MG63 (cell line): ENCODE data around the gene SCRN1. TPM values are rescaled to one million over a fixed set of nuclear protein-coding genes. Genes with fewer than 3 reads are reported as not detected.

Experiments
- DNase-seq: peaks from one replicate; pipeline ENCODE4 v3.0.0-alpha.2; 2020
- H3K27me3 ChIP-seq: fragments of 250-450 bp; sonication (Bioruptor Pico); 2 replicates; pipeline ENCODE4 v1.5.1; 2020; ENCODE audit warnings: mild to moderate bottlenecking, moderate library complexity
- H3K36me3 ChIP-seq: fragments of 250-450 bp; sonication (Bioruptor Pico); 2 replicates; pipeline ENCODE4 v1.5.1; 2020; ENCODE audit warnings: mild to moderate bottlenecking, moderate library complexity
- H3K4me3 ChIP-seq: fragments of 250-450 bp; sonication (Bioruptor Pico); 2 replicates; pipeline ENCODE4 v1.5.1; 2020; ENCODE audit warnings: mild to moderate bottlenecking, moderate library complexity
- H3K9me3 ChIP-seq: fragments of 250-450 bp; sonication (Bioruptor Pico); 2 replicates; pipeline ENCODE4 v1.5.1; 2020; ENCODE audit warnings: mild to moderate bottlenecking, moderate library complexity
- total RNA-seq: library from RNA; depleted of rRNA; stranded (reverse); fragments of >200 nt; shearing (Covaris generic); gene quantifications from 2 replicates; pipeline ENCODE4 v1.2.3, GENCODE V29; 2014; ENCODE audit warnings: low replicate concordance; rRNA removed

The SCRN1 gene
- 29.0 and 35.7 TPM in 2 replicates for total RNA-seq

- Histone ChIP-seq H3K27me3 (no peaks in the 10 kb centered on the region), H3K36me3 (no peaks in the 10 kb centered on the region; the same call in 1 of the 2 replicates), H3K4me3 (peak within 1 kb of the TSS; percentile 82), H3K9me3 (peaks cover 3% of the 10 kb centered on the region; the same call in 1 of the 2 replicates)
- peak; percentile 61 for DNase-seq
Measured at GRCh38 chr7:29989257-29989995, at the start of gene SCRN1. SCRN1 (minus strand) TSS chr7:29989801; CDS start chr7:29969067, 20,734 bp downstream.

GRCh38 chr7:30038196-30038980, 48.8 kb upstream of the SCRN1 start:
- DNase-seq = no peak
- Histone ChIP-seq H3K4me3 (no peak overlapping the region), H3K36me3 (no peaks in the 10 kb centered on the region), H3K9me3 (no peaks in the 10 kb centered on the region), H3K27me3 (no peaks in the 10 kb centered on the region)

- Histone ChIP-seq H3K9me3 (no peaks in the 10 kb centered on the region), H3K27me3 (no peaks in the 10 kb centered on the region), H3K4me3 (no peak overlapping the region), H3K36me3 (no peaks in the 10 kb centered on the region)
- DNase-seq = no peak
Measured at GRCh38 chr7:30036220-30036619, 46.6 kb upstream of the SCRN1 start.

GRCh38 chr7:30034501-30034900, 44.9 kb upstream of the SCRN1 start:
- no peak for DNase-seq
- Histone ChIP-seq H3K4me3 (no peak overlapping the region), H3K9me3 (no peaks in the 10 kb centered on the region)

GRCh38 chr7:30032310-30033125, 42.9 kb upstream of the SCRN1 start:
- no peaks in the 10 kb centered on the region for H3K9me3 ChIP-seq
- no peak for DNase-seq
- no peaks in the 10 kb centered on the region for H3K27me3 ChIP-seq
- no peak overlapping the region for H3K4me3 ChIP-seq
- H3K36me3 ChIP-seq = no peaks in the 10 kb centered on the region

More at GRCh38 chr7:30034501-30034900, 44.9 kb upstream of the SCRN1 start:
- H3K27me3 ChIP-seq = no peaks in the 10 kb centered on the region
- H3K36me3 ChIP-seq = no peaks in the 10 kb centered on the region

- H3K4me3 ChIP-seq = peak overlapping the region; percentile 60
- DNase-seq = no peak
- H3K36me3 ChIP-seq = no peaks in the 10 kb centered on the region
- H3K9me3 ChIP-seq = no peaks in the 10 kb centered on the region
- no peaks in the 10 kb centered on the region for H3K27me3 ChIP-seq
Measured at GRCh38 chr7:30029696-30030095, 40.1 kb upstream of the SCRN1 start.

GRCh38 chr7:30028749-30029635, 39.4 kb upstream of the SCRN1 start:
- H3K4me3 ChIP-seq = peak overlapping the region; percentile 60
- H3K27me3 ChIP-seq = no peaks in the 10 kb centered on the region
- H3K36me3 ChIP-seq = no peaks in the 10 kb centered on the region
- peak; percentile 56 for DNase-seq
- H3K9me3 ChIP-seq = no peaks in the 10 kb centered on the region

- H3K4me3 ChIP-seq = peak within 1 kb of the TSS; percentile 60
- H3K36me3 ChIP-seq = no peaks in the 10 kb centered on the region
- H3K9me3 ChIP-seq = no peaks in the 10 kb centered on the region
- DNase-seq = peak; percentile 79
- H3K27me3 ChIP-seq = no peaks in the 10 kb centered on the region
Measured at GRCh38 chr7:30028216-30028748, 38.7 kb upstream of the SCRN1 start, which contains the start of gene PLEKHA8. PLEKHA8 (plus strand) TSS chr7:30028412; CDS start chr7:30028763, 351 bp downstream.

- DNase-seq = no peak
- H3K4me3 ChIP-seq = peak overlapping the region; percentile 60
- H3K9me3 ChIP-seq = no peaks in the 10 kb centered on the region
- no peaks in the 10 kb centered on the region for H3K27me3 ChIP-seq
- no peaks in the 10 kb centered on the region; the same call in 1 of the 2 replicates for H3K36me3 ChIP-seq
Measured at GRCh38 chr7:30027740-30028215, 38.2 kb upstream of the SCRN1 start.

GRCh38 chr7:30027065-30027456, 37.5 kb upstream of the SCRN1 start:
- no peaks in the 10 kb centered on the region; the same call in 1 of the 2 replicates for H3K36me3 ChIP-seq
- DNase-seq = peak; percentile 7
- no peaks in the 10 kb centered on the region for H3K9me3 ChIP-seq
- H3K4me3 ChIP-seq = peak overlapping the region; percentile 60
- no peaks in the 10 kb centered on the region for H3K27me3 ChIP-seq

GRCh38 chr7:30026229-30027064, 36.8 kb upstream of the SCRN1 start, which contains the start of gene FKBP14:
FKBP14 (minus strand) TSS chr7:30026702; CDS start chr7:30026508, 194 bp downstream.
- no peaks in the 10 kb centered on the region for H3K9me3 ChIP-seq
- DNase-seq = peak; percentile 98
- H3K4me3 ChIP-seq = peak within 1 kb of the TSS; percentile 60
- no peaks in the 10 kb centered on the region; the same call in 1 of the 2 replicates for H3K36me3 ChIP-seq
- no peaks in the 10 kb centered on the region for H3K27me3 ChIP-seq

- Histone ChIP-seq H3K9me3 (no peaks in the 10 kb centered on the region), H3K4me3 (no peak overlapping the region), H3K27me3 (no peaks in the 10 kb centered on the region), H3K36me3 (no peaks in the 10 kb centered on the region; the same call in 1 of the 2 replicates)
- no peak for DNase-seq
Measured at GRCh38 chr7:30023524-30023923, 33.9 kb upstream of the SCRN1 start.

- Histone ChIP-seq H3K36me3 (peaks cover 4% of the 10 kb centered on the region), H3K9me3 (no peaks in the 10 kb centered on the region), H3K4me3 (no peak overlapping the region), H3K27me3 (no peaks in the 10 kb centered on the region)
- no peak for DNase-seq
Measured at GRCh38 chr7:30022991-30023390, 33.4 kb upstream of the SCRN1 start.

- DNase-seq = no peak
- H3K36me3 ChIP-seq = peaks cover 4% of the 10 kb centered on the region
- no peaks in the 10 kb centered on the region for H3K9me3 ChIP-seq
- H3K27me3 ChIP-seq = no peaks in the 10 kb centered on the region
- H3K4me3 ChIP-seq = no peak overlapping the region
Measured at GRCh38 chr7:30020535-30020934, 30.9 kb upstream of the SCRN1 start.
